ENCODE data around the gene ADAMTS2.

ADAMTS2 gene

DNA sequence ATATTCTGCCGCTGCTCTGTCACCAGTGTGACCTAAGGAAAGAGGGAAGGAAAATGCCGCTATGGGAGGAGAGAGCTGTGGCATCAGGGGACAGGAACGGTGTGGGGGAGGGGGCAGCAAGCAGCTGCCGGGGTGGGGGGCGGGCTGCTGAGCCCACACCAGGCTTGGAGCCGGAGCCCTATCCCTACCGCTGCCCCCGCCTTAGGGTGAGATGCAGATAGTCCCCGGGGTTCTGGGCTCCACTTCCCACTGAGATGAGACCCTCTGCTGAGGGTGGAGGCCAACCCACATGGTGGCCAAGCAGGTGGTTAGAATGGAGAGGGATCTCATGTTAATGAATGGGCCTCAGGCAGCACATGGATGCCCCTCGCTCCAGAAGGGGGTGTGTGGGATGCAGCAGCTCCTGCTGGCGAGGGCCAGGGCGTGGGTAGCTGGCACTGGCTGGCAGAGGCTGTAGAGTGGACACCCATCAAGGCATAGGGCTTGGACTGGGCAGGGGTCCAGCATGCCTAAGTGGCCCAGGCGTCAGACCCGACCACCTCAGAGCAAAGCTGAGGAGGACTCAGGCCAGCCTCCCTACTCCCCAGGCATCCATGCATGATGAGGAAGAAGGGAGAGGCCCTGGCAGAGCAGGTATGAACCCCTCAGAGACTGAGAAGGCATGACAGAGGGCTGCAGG, 153.6 kb downstream of the ADAMTS2 start:
- DNase-seq: no peak

DNA sequence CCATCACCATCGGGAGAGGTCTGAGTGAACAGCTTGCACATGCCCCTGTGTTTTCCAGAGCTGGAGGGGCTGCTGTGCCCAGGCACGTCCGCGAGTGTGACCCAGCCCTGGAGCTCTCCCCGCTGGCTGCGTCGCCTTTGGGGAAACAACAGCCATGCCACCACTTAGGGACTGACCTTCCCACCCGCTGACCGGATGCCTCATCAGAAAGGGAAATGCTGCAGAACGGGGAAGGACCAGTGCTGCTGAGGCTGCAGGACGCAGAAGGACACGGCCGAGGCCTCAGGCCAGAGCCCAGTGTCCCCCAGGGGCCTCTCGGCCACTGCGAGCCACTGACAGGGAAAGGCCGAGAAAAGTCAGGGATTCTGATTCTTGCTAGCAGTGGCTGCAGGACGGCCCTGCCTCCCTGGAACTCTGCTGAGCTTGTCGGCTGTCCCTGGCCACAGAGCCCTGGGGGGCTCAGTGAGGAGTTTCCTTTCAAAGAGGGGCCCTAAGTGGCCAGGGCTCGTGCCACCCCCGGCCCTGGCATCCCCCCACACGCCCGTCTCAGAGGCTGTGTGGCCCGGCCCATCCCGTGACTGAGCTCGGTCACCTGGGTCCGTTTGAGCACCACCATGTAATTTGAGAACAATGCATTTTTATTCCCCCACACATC, 154.3 kb downstream of the ADAMTS2 start:
- DNase-seq: no peak

DNA sequence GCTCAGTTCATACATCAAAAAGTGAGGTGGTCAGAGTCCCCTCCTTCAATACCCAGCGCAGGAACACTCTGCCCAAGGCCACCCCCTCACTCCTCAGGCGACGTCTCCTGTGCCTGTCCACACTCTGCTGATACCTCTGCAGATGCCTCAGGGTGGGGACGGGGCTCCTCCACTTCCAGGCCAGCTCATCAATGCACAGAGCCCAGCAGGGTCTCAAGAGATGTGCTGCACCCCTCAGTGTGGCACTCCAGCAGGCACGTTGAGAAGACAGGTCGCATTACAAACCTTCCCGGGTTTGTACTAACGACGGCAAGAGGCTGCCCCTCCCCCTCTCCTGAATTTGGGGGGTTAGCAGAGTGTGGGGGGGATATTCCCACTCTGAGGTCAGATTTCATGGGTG, 156.6 kb downstream of the ADAMTS2 start:
- no peak for DNase-seq

DNA sequence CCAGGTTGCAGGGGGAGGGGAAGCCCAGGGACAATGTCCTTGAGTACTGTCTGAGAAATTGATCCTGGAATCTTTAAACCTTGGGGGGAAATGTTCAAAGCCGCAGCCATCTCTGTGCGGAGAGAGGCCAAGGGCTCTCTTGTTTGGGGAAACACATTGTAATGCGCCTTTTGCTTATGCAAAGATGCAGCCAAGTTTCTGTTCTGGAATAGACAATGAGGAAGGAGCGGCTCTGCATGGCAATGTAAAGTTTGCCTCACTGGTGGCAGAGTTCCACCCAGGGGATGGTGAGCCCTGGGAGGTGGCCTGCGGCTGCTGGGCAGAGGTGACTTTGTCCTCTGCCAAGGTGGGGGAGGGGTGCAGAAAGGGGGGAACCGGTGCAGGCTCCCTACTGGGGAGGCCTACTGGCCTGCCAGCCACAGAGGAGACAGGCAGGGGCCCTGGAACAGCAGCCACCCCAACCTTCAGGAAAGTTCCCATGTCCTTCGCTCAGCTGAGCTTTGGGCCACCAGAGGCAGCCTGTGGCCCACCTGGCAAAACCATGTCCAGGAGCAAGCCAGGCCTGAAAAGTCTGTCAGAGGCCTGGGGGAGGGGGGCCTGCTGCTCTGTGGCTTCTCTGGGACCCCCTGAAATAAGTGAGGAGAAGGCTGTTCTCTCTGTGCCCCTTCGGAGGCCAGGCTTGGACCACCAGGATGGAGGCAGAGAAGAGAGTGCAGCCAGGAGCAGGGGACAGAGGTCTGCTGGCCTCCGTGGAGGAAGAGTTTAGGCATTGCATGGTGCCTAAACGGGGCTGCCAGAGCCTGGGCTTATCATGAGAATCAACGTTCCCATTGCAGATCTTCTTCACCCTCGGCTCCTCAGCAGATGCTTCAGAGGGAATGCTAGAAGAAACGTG, 157.3 kb downstream of the ADAMTS2 start:
- DNase-seq: no peak

DNA sequence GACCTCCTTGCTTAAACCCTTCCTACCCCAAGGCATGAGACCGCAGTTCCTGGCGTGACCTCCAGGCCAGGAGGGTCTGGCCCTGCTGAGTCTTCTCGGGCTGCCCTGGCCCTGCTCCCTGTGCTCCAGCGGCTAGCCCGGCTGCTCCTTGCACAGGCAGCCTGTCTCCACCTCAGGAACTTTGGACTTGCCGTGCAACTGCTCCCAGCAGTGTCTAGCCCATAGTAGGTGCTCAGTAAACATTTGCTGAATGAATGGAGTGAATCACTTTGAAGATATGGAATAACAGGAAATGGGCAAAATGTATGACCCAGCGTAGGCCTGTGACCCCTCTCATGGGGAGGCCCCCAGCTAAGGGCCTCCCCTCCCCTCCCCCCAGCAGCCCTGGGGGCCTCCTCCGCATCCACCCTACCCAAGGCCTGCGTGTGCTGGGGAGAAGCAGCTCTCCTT, 158.0 kb downstream of the ADAMTS2 start:
- no peak for DNase-seq

DNA sequence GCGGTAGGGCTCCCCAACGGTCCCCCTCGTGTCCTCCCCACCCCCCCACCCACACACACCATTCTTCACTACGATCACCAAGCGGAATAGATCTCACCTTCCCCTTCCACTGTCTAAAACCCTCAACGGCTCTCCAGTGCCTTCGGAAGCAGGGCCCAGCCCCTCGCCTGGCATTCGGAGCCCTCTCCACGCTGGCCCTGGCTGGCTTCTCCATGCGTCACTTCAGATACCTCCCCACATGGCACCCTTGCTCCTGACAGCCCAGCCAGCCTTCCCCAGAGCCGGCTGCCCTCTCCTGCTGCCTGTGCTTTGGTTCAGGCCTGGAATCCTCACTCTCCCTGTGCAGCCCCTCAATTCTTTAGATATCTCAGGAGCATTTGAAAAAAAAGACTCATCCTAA, 158.5 kb downstream of the ADAMTS2 start:
- DNase-seq: no peak

- DNase-seq: no peak
These were observed 159.3 kb downstream of the ADAMTS2 start for GRCh38 chr5:179185941-179186411.

DNA sequence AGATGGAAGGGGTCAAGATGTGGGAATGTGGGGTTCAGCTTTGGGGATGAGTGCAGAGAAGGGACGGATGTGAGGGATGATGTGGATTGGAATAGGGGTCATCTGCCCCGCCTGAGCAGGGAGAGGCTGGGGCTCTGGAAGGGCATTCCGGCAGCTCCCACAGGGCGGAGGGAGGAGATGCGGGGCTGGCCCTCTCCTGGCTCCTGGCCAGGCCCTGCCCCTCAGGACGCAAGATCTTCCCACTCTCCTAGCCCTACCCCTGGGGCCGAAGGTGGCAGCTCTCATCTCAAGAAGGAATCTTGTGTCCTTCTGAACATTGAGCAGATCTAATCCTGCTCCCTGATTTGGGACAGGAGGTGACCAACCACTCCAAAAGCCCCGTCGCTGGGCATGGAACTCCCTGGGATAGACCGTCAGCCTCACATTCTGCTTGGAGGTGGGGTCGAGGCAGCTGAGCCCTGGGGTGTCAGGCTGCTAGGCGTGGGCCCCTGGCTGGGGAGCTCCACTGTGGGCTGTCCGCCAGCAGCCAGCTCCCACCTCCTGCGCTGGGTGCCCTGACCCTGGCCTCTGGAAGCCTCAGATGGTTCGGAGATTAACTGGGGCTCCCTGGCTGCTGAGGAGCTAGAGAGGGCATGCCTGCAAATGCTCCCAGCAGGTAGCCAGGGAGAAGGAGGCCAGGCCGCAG, 159.9 kb downstream of the ADAMTS2 start:
- no peak for DNase-seq

- no peak for DNase-seq
These were observed 160.7 kb downstream of the ADAMTS2 start for GRCh38 chr5:179184521-179185050.

GRCh38 chr5:179183481-179183880, 161.8 kb downstream of the ADAMTS2 start:
- DNase-seq: no peak

- no peak for DNase-seq
These were observed 162.7 kb downstream of the ADAMTS2 start for GRCh38 chr5:179182601-179183000.

- no peak for DNase-seq
These were observed 163.3 kb downstream of the ADAMTS2 start for GRCh38 chr5:179181988-179182387.

- DNase-seq: no peak
These were observed 164.2 kb downstream of the ADAMTS2 start for GRCh38 chr5:179180921-179181645.

GRCh38 chr5:179180061-179180610, 165.1 kb downstream of the ADAMTS2 start:
- no peak for DNase-seq

GRCh38 chr5:179177711-179178575, 167.3 kb downstream of the ADAMTS2 start:
- DNase-seq: no peak

- DNase-seq: no peak
These were observed 168.6 kb downstream of the ADAMTS2 start for GRCh38 chr5:179176571-179177230.

GRCh38 chr5:179176166-179176565, 169.1 kb downstream of the ADAMTS2 start:
- no peak for DNase-seq

DNA sequence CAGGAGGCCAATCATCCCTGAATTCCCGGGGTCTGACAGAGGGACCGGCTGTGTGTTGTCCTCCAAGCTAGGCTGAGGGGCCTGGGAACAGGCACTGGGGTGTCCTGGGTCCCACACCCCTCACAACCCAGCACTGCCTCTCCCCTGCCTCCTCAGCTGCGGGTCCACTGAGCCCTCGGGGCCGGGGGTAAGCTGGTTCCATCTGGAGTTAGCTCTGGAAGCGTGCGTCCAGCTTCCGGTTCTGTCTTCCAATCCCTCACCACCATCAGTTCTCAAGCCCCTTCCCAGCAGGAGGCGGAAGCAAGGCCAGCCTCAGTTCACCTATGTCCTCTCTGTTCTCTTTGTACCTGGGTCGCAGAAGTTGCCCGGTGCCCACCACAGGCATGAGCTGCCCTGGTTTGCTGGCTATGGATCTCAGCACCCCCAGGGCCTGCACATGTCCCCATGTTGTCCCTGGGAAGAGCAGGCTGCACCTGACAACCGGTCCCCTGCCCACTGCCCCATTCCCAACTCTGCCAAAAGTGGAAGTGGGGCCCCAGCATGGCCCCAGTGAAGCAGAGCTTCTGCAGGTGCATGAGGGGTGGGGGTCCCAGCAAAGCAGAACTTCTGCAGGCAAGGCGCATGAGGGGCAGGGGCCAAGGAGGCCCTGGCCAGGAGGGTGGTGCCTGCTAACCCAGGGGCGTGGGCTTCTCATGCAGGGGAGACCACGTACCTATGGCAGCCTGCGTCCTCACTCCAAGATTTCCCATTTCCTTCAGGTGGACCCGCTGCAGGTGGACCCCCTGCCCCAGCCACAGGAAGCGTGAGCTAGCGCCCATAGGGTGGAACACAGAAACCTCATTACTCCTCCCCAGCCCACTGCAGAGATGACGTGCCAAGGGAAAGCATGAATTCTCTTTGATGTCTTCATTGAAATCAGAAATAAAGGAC, 173.2 kb downstream of the ADAMTS2 start:
- DNase-seq: no peak

Data from NCI-H1694 (cell line).